Ishikawa (cell line): Measurements from ENCODE around the gene FAM107A.

Experiments used
- CEBPB ChIP-seq: IDR thresholded peaks from 2 replicates; pipeline ENCODE4 v1.6.1; 2012
- CREB1 ChIP-seq: IDR thresholded peaks from 2 replicates; pipeline ENCODE4 v1.6.1; 2012; ENCODE audit warnings: low read depth
- EGR1 ChIP-seq: IDR thresholded peaks from 2 replicates; pipeline ENCODE4 v1.6.1; 2012
- EP300 ChIP-seq: IDR thresholded peaks from 2 replicates; pipeline ENCODE4 v1.6.1; 2012; ENCODE audit warnings: borderline replicate concordance
- FOXM1 ChIP-seq: IDR thresholded peaks from 2 replicates; pipeline ENCODE4 v1.6.1; 2012; ENCODE audit warnings: low read depth, borderline replicate concordance
- NFIC ChIP-seq: IDR thresholded peaks from 2 replicates; pipeline ENCODE4 v1.6.1; 2012
- RAD21 ChIP-seq: IDR thresholded peaks from 2 replicates; pipeline ENCODE4 v1.6.1; 2012; ENCODE audit warnings: low read depth
- TAF1 ChIP-seq: IDR thresholded peaks from 2 replicates; pipeline ENCODE4 v1.6.1; 2012; ENCODE audit warnings: low read depth, mild to moderate bottlenecking
- TCF12 ChIP-seq: IDR thresholded peaks from 2 replicates; pipeline ENCODE4 v1.6.1; 2012; ENCODE audit warnings: low read depth
- TEAD4 ChIP-seq: IDR thresholded peaks from 2 replicates; pipeline ENCODE4 v1.6.1; 2012
- YY1 ChIP-seq: IDR thresholded peaks from 2 replicates; pipeline ENCODE4 v1.6.1; 2012; ENCODE audit warnings: low read depth
- ZBTB7A ChIP-seq: IDR thresholded peaks from 2 replicates; pipeline ENCODE4 v1.6.1; 2012; ENCODE audit warnings: low read depth
- TF ChIP-seq, protein P1 (sequence below): IDR thresholded peaks from 2 replicates; pipeline ENCODE4 v1.6.1; 2012; ENCODE audit warnings: low read depth, mild to moderate bottlenecking
- TF ChIP-seq, protein P2 (sequence below): IDR thresholded peaks from 2 replicates; pipeline ENCODE4 v1.6.1; 2012
- TF ChIP-seq, protein P3 (sequence below): IDR thresholded peaks from 2 replicates; pipeline ENCODE4 v1.6.1; 2012

The FAM107A gene

DNA sequence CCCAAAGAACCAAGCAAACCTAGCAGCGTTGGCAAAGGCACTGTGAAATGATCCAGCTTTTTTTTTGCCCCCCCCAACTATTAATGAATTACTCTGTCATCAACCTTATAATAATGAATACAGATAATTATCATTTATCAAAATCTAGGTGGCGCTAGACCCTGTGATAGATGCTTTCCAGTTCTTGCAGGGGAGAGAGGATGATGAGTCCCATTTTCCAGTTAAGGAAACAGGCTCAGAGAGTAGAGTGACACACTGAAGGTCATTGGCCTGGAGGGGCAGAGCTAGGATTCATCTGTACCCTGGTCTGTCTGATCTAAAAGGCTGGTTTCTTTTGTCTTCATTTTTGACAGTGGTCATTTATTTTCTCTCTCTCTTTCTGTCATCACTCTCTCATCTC, 45.2 kb downstream of the FAM107A start:
- TF ChIP-seq TEAD4 (no peak), RAD21 (peak; percentile 10; the same call in 1 of the 2 replicates)

DNA sequence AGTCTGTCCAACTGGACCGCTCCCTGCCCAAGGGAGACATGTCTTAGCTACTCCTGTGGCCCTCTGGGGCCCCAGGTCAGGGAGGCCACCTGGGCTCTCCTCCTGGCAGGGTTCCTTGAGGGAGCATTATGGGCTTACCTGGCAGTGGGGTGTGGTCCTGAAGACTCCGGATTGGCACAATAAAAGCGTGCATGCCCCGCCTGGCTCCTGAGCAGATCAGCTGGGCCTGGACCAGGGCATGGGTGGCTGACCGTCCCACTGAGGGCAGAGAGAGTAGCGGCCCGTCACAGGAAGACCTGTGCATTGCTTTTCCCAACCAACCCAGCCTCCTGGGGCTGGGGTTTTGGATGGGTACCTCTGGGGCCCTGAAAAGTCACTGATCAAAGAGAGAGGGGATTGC, 45.6 kb downstream of the FAM107A start:
- TF ChIP-seq ZBTB7A (no peak), FOXM1 (no peak), EP300 (no peak), RAD21 (no peak), TEAD4 (no peak), EGR1 (no peak), TCF12 (no peak), YY1 (no peak), NFIC (no peak), TAF1 (no peak), CEBPB (no peak), CREB1 (no peak)
- TF ChIP-seq, protein P1, sequence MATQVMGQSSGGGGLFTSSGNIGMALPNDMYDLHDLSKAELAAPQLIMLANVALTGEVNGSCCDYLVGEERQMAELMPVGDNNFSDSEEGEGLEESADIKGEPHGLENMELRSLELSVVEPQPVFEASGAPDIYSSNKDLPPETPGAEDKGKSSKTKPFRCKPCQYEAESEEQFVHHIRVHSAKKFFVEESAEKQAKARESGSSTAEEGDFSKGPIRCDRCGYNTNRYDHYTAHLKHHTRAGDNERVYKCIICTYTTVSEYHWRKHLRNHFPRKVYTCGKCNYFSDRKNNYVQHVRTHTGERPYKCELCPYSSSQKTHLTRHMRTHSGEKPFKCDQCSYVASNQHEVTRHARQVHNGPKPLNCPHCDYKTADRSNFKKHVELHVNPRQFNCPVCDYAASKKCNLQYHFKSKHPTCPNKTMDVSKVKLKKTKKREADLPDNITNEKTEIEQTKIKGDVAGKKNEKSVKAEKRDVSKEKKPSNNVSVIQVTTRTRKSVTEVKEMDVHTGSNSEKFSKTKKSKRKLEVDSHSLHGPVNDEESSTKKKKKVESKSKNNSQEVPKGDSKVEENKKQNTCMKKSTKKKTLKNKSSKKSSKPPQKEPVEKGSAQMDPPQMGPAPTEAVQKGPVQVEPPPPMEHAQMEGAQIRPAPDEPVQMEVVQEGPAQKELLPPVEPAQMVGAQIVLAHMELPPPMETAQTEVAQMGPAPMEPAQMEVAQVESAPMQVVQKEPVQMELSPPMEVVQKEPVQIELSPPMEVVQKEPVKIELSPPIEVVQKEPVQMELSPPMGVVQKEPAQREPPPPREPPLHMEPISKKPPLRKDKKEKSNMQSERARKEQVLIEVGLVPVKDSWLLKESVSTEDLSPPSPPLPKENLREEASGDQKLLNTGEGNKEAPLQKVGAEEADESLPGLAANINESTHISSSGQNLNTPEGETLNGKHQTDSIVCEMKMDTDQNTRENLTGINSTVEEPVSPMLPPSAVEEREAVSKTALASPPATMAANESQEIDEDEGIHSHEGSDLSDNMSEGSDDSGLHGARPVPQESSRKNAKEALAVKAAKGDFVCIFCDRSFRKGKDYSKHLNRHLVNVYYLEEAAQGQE, result no peak
- TF ChIP-seq, protein P2, sequence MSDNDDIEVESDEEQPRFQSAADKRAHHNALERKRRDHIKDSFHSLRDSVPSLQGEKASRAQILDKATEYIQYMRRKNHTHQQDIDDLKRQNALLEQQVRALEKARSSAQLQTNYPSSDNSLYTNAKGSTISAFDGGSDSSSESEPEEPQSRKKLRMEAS, result no peak
- TF ChIP-seq, protein P3, sequence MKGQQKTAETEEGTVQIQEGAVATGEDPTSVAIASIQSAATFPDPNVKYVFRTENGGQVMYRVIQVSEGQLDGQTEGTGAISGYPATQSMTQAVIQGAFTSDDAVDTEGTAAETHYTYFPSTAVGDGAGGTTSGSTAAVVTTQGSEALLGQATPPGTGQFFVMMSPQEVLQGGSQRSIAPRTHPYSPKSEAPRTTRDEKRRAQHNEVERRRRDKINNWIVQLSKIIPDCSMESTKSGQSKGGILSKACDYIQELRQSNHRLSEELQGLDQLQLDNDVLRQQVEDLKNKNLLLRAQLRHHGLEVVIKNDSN, result no peak

DNA sequence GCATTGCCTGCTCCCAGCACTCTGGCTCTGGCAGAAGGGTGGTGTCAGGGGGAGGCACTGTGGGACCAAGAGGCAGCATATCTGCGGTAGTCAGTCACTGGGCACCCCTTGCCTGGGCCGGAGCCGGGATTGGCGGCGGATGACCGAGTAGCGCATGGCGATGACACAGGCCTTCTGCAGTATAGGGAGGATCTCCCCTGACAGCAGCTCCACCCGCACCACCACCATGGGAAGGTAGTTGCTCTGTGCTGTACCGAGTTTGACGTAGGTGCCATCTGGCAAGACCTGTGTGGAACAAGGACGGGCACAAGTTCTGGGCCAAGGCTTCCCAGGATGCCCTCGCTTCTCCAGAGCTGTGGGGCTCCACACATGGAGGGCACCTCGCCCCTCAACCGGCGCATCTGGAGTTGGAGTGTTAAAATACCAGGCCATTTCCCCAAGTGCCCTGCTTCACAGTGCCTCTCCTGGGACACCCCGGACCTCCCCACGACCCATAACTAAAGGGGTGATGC, 46.8 kb downstream of the FAM107A start:
- TF ChIP-seq EP300 (no peak), YY1 (no peak), FOXM1 (no peak), RAD21 (no peak), CEBPB (no peak), NFIC (no peak), TEAD4 (no peak), TCF12 (no peak), ZBTB7A (no peak), TAF1 (no peak)
- TF ChIP-seq, protein P2, result no peak
- TF ChIP-seq, protein P1, result no peak

DNA sequence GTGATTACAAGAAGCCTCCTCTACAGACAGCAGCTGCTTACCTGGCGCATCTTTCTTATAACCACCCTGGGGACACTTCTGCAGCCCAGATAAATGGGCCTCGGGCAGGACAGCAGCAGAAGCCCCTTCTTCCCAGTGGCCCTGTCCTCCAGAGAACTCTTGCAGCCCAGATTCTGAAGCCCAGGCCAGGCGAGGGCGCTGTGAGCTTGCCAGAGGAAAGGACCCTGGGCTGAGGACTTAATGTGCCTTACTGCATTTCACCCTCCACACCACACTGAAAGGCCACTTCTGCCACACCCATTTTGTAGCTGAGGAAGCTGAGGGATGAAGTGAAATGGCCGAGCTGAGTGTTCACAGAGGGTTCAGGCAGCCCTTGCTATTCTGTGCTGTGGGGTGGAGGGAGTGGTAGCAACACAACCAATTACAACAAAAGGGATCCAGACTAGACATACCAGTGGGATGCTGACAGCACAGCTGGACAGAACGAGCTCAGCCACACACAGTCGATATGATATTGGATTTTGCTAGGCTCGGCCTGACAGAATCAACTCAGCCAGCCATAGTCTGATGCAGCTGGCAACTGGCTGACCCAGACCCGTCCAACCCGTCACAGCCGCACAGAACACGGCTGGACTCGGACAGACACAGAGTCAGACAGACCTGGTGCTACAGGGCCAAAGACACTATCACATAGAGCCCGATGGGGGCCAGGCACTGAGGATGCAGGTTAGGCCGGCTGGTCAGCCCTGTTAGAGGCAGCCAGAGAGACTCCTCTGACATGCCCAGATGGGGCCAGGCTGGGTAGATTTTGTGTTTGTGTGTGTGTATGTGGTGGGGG, 47.5 kb downstream of the FAM107A start:
- TF ChIP-seq CREB1 (no peak), EGR1 (no peak), RAD21 (peak; percentile 58)
- TF ChIP-seq, protein P2, result no peak
- TF ChIP-seq, protein P1, result no peak

DNA sequence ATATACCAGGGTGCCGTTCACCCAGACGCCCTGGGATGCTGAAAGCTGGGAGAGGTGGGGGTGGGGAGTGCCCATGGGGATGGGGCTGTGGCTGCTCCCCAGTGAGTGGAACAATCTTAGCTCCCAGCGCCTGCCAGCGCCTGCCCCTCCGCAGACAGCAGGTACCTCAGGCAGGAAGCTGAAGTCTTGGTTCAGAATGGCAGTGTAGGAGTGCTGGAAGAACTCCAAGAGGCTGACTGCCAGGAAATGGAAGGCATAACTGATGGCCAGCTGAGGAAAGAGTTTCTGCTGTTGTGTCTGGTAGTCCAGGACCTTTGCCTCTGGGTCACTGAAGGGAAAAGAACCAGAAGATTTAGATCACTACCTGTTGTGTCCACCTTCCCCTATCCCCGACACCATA, 48.6 kb downstream of the FAM107A start:
- TF ChIP-seq CEBPB (no peak), NFIC (peak; percentile 81), TCF12 (0 out of 2 replicates have a peak, but pooled peaks have one; percentile 21), RAD21 (peak; percentile 11; the same call in 1 of the 2 replicates), YY1 (peak; percentile 68)
- TF ChIP-seq, protein P1, result no peak
- TF ChIP-seq, protein P2, result no peak; the same call in 1 of the 2 replicates
